ENCODE results near the gene CDK17. TPM values are rescaled to one million over a fixed set of nuclear protein-coding genes. Genes with fewer than 3 reads are reported as not detected.

The CDK17 gene
- total RNA-seq, 1 donor from 2014 or later = 72.4 TPM

GRCh38 chr12:96256672-96257361, 143.4 kb downstream of the CDK17 start:
- no peaks in the 10 kb centered on the region for H3K27me3 ChIP-seq
- H3K27ac ChIP-seq = peak overlapping the region; percentile 3
- no peak for TF ChIP-seq CTCF (IDR thresholded peaks at IDR 0.05)
- TF ChIP-seq POLR2A (IDR thresholded peaks at IDR 0.05) = no peak
- TF ChIP-seq POLR2AphosphoS5 (IDR thresholded peaks at IDR 0.05; ENCODE audit: insufficient read depth in 1 of 2, low read depth in 1 of 2) = no peak
- peaks cover 33% of the 10 kb centered on the region for H3K4me1 ChIP-seq
- DNase-seq (ENCODE audit: extremely low spot score in 2 of 2) = no peak
- no peak overlapping the region for H3K4me3 ChIP-seq
- no peaks in the 10 kb centered on the region for H3K9me3 ChIP-seq
- H3K36me3 ChIP-seq = peaks cover 0 to 28% of the 10 kb centered on the region in 2 donors
- intact Hi-C loops (cut with DNase I) = no loop called here

- DNase-seq (ENCODE audit: extremely low spot score in 2 of 2) = no peak
- TF ChIP-seq POLR2A (IDR thresholded peaks at IDR 0.05) = no peak
- no peak for TF ChIP-seq CTCF (IDR thresholded peaks at IDR 0.05)
- TF ChIP-seq POLR2AphosphoS5 (IDR thresholded peaks at IDR 0.05; ENCODE audit: insufficient read depth in 1 of 2, low read depth in 1 of 2) = no peak
- peak overlapping the region; percentile 53 for H3K27ac ChIP-seq
- intact Hi-C loops (cut with DNase I) = loop anchor here (1.0 kb wide), 1 partner anchor 25 kb away; no protein-coding TSS in a partner anchor
- H3K4me1 ChIP-seq = peaks cover 34% of the 10 kb centered on the region
- peak overlapping the region in 1 of 2 donors; percentile 1 for H3K4me3 ChIP-seq
- H3K9me3 ChIP-seq = no peaks in the 10 kb centered on the region
- H3K27me3 ChIP-seq = no peaks in the 10 kb centered on the region
- H3K36me3 ChIP-seq = peaks cover 0 to 20% of the 10 kb centered on the region in 2 donors
Measured at GRCh38 chr12:96255077-96255476, 145.2 kb downstream of the CDK17 start.

- peak overlapping the region; percentile 47 for H3K27ac ChIP-seq
- H3K36me3 ChIP-seq = peaks cover 0 to 30% of the 10 kb centered on the region in 2 donors
- no peaks in the 10 kb centered on the region for H3K27me3 ChIP-seq
- DNase-seq (ENCODE audit: extremely low spot score in 2 of 2) = peak; percentile 64 to 74
- intact Hi-C loops (cut with DNase I) = no loop called here
- H3K9me3 ChIP-seq = no peaks in the 10 kb centered on the region
- peaks cover 27% of the 10 kb centered on the region for H3K4me1 ChIP-seq
- no peak overlapping the region for H3K4me3 ChIP-seq
- no peak for TF ChIP-seq POLR2A (IDR thresholded peaks at IDR 0.05)
- TF ChIP-seq CTCF (IDR thresholded peaks at IDR 0.05) = no peak
- no peak for TF ChIP-seq POLR2AphosphoS5 (IDR thresholded peaks at IDR 0.05; ENCODE audit: insufficient read depth in 1 of 2, low read depth in 1 of 2)
Measured at GRCh38 chr12:96250119-96250685, 150.0 kb downstream of the CDK17 start.

- Histone ChIP-seq H3K36me3 (peaks cover 0 to 30% of the 10 kb centered on the region in 2 donors), H3K9me3 (no peaks in the 10 kb centered on the region), H3K4me3 (no peak overlapping the region), H3K27ac (peak overlapping the region; percentile 47), H3K27me3 (no peaks in the 10 kb centered on the region), H3K4me1 (peaks cover 34% of the 10 kb centered on the region)
- TF ChIP-seq POLR2AphosphoS5 (IDR thresholded peaks at IDR 0.05; ENCODE audit: insufficient read depth in 1 of 2, low read depth in 1 of 2) (peak in 1 of 2 donors; percentile 69), POLR2A (IDR thresholded peaks at IDR 0.05) (no peak), CTCF (IDR thresholded peaks at IDR 0.05) (no peak)
- intact Hi-C loops (cut with DNase I) = no loop called here
- DNase-seq (ENCODE audit: extremely low spot score in 2 of 2) = peak; percentile 82 to 89
Measured at GRCh38 chr12:96249196-96250118, 150.8 kb downstream of the CDK17 start.
